ENCODE measurements around the gene ZNF827. TPM values are rescaled to one million over a fixed set of nuclear protein-coding genes. Genes with fewer than 3 reads are reported as not detected.

The ZNF827 gene
- total RNA-seq, 2 donors from 2014 or later, result 26.0 to 39.0 TPM

DNA sequence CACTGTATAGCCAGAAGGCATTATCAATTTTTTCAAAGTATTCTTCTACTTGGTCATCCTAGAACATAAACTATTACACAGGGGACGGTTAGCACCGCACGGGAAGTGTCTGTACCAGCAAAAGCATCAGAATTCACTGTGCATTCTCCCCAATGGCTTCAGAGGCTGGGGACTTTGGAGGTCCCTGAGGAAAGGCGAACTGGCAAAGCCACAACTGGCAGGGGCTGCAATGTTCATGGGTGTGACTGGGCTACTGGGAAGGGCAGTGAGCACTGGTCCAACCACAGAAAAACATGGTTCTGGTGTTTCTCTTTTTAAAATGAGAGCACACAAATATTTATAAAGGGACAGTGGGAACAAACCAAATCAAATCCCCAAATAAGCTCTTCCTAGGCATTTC lies 175.2 kb downstream of the ZNF827 start:
- Mint-ChIP-seq H3K4me3 (no peak overlapping the region), H3K36me3 (ENCODE audit: insufficient read depth in 2 of 2) (peaks cover 27 to 55% of the 10 kb centered on the region in 2 donors), H3K4me1 (ENCODE audit: low read depth) (peaks cover 39% of the 10 kb centered on the region), H3K27ac (no peak overlapping the region), H3K9me3 (peaks cover 3 to 7% of the 10 kb centered on the region in 2 donors), H3K27me3 (ENCODE audit: low read depth) (no peaks in the 10 kb centered on the region)
- ATAC-seq (replicated peaks in 1 of 2) (no peak), DNase-seq (no peak)

GRCh38 chr4:145762719-145763118 lies 175.9 kb downstream of the ZNF827 start:
- Mint-ChIP-seq H3K27me3 (ENCODE audit: low read depth) (no peaks in the 10 kb centered on the region), H3K9me3 (peaks cover 3 to 5% of the 10 kb centered on the region in 2 donors), H3K27ac (no peak overlapping the region), H3K4me3 (no peak overlapping the region), H3K4me1 (ENCODE audit: low read depth) (peaks cover 41% of the 10 kb centered on the region), H3K36me3 (ENCODE audit: insufficient read depth in 2 of 2) (peaks cover 28 to 54% of the 10 kb centered on the region in 2 donors)
- no peak for ATAC-seq (replicated peaks in 1 of 2)
- DNase-seq, result no peak

GRCh38 chr4:145760961-145761929 lies 177.4 kb downstream of the ZNF827 start:
- DNase-seq, result no peak
- no peak for ATAC-seq (replicated peaks in 1 of 2)
- Mint-ChIP-seq H3K4me1 (ENCODE audit: low read depth) (peaks cover 41% of the 10 kb centered on the region), H3K4me3 (no peak overlapping the region), H3K27ac (no peak overlapping the region), H3K9me3 (peaks cover 0 to 2% of the 10 kb centered on the region in 2 donors), H3K27me3 (ENCODE audit: low read depth) (no peaks in the 10 kb centered on the region), H3K36me3 (ENCODE audit: insufficient read depth in 2 of 2) (peaks cover 21 to 41% of the 10 kb centered on the region in 2 donors)

GRCh38 chr4:145760176-145760575 lies 178.4 kb downstream of the ZNF827 start:
- DNase-seq (no peak), ATAC-seq (replicated peaks in 1 of 2) (no peak)
- H3K27me3 Mint-ChIP-seq (ENCODE audit: low read depth), result no peaks in the 10 kb centered on the region
- H3K27ac Mint-ChIP-seq, result no peak overlapping the region
- peaks cover 47% of the 10 kb centered on the region for H3K4me1 Mint-ChIP-seq (ENCODE audit: low read depth)
- peaks cover 0 to 2% of the 10 kb centered on the region in 2 donors for H3K9me3 Mint-ChIP-seq
- H3K36me3 Mint-ChIP-seq (ENCODE audit: insufficient read depth in 2 of 2), result peaks cover 21 to 38% of the 10 kb centered on the region in 2 donors
- no peak overlapping the region for H3K4me3 Mint-ChIP-seq

GRCh38 chr4:145757188-145757587 lies 181.4 kb downstream of the ZNF827 start:
- Mint-ChIP-seq H3K4me3 (peak overlapping the region; percentile 36 to 37), H3K27me3 (ENCODE audit: low read depth) (no peaks in the 10 kb centered on the region), H3K36me3 (ENCODE audit: insufficient read depth in 2 of 2) (peaks cover 14 to 25% of the 10 kb centered on the region in 2 donors), H3K4me1 (ENCODE audit: low read depth) (peaks cover 47% of the 10 kb centered on the region), H3K27ac (peak overlapping the region; percentile 90), H3K9me3 (peaks cover 0 to 2% of the 10 kb centered on the region in 2 donors)
- ATAC-seq (replicated peaks in 1 of 2) (no peak), DNase-seq (no peak)

- peaks cover 8% of the 10 kb centered on the region for H3K27me3 Mint-ChIP-seq (ENCODE audit: low read depth)
- H3K27ac Mint-ChIP-seq, result peak overlapping the region; percentile 90
These were observed 182.4 kb downstream of the ZNF827 start for GRCh38 chr4:145756244-145756643.

DNA sequence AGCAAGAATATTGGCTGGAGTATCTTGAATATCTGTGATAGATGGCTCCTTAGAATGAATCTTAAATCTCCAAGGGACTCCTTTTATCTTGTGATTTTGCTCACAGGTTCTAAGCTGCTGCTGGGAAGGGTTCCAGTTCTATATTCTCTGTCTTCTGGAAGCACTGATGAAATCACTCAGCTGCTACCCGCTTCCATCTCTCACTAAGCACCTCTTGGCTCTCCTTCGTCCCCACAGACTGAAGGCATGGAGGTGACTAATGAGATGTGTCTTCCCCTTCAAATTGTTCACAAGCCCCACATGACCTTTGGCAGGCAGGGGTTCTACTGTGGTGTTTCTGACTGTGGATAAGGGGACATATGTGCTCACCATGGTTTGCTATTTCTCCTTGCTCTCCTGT lies 182.8 kb downstream of the ZNF827 start:
- DNase-seq, result no peak
- H3K36me3 Mint-ChIP-seq (ENCODE audit: insufficient read depth in 2 of 2), result peaks cover 18 to 22% of the 10 kb centered on the region in 2 donors

More at GRCh38 chr4:145756244-145756643, 182.4 kb downstream of the ZNF827 start:
- H3K36me3 Mint-ChIP-seq (ENCODE audit: insufficient read depth in 2 of 2), result peaks cover 16 to 25% of the 10 kb centered on the region in 2 donors
- peaks cover 1 to 2% of the 10 kb centered on the region in 2 donors for H3K9me3 Mint-ChIP-seq
- DNase-seq (no peak), ATAC-seq (replicated peaks in 1 of 2) (peak; percentile 69 to 74)
- H3K4me1 Mint-ChIP-seq (ENCODE audit: low read depth), result peaks cover 47% of the 10 kb centered on the region
- H3K4me3 Mint-ChIP-seq, result peak overlapping the region; percentile 28 to 66

DNA sequence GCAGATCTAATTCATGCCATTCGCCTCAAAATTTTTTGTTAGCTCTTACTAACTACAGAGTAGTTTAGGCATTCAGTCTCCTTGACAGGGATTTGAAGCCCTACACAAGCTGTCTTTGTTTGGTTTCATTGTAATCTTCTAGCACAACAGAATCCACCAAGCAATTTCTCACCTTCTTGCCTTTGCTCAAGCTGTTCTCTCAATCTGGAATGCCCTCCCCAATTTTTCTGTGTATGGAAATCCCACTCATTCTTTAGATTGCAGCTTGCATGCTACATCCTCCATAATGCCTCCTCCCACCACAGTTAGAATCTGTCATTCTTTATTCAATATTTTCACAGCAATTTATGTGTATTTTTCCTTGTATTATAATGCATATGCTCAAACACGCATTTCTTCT lies 195.0 kb downstream of the ZNF827 start:
- Mint-ChIP-seq H3K4me1 (ENCODE audit: low read depth) (no peaks in the 10 kb centered on the region), H3K27me3 (ENCODE audit: low read depth) (peaks cover 46% of the 10 kb centered on the region), H3K4me3 (no peak overlapping the region), H3K36me3 (ENCODE audit: insufficient read depth in 2 of 2) (peaks cover 0 to 2% of the 10 kb centered on the region in 2 donors), H3K9me3 (peaks cover 3 to 4% of the 10 kb centered on the region in 2 donors), H3K27ac (no peak overlapping the region)
- no peak for DNase-seq
- ATAC-seq (replicated peaks in 1 of 2), result no peak

More for the DNA sequence above, 182.8 kb downstream of the ZNF827 start:
- H3K4me1 Mint-ChIP-seq (ENCODE audit: low read depth), result peaks cover 46% of the 10 kb centered on the region
- H3K27me3 Mint-ChIP-seq (ENCODE audit: low read depth), result peaks cover 12% of the 10 kb centered on the region
- H3K4me3 Mint-ChIP-seq, result peak overlapping the region; percentile 28 to 66
- peak; percentile 56 to 62 for ATAC-seq (replicated peaks in 1 of 2)
- peaks cover 1 to 3% of the 10 kb centered on the region in 2 donors for H3K9me3 Mint-ChIP-seq
- peak overlapping the region; percentile 90 for H3K27ac Mint-ChIP-seq

DNA sequence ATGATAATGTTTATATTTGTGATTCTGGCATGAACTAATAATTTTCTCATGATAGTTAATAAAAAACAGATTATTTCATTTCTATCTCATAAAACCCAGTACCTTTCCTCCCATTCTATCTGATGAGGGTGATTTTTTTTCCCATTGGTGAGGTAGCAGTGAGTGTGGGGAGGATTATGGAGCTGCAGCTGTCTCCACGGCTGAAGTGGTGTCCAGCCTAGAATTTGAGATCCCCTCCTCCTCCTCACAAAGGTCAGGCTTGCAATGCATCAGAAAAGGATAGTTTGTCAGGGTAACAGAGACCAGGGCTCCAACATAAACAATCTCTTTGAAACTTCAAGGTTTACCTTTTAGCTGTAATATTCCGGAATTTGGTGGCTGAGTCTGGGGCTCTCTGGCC lies 197.8 kb downstream of the ZNF827 start:
- H3K4me1 Mint-ChIP-seq (ENCODE audit: low read depth), result peaks cover 6% of the 10 kb centered on the region
- H3K36me3 Mint-ChIP-seq (ENCODE audit: insufficient read depth in 2 of 2), result no peaks in the 10 kb centered on the region
- peaks cover 18% of the 10 kb centered on the region for H3K27me3 Mint-ChIP-seq (ENCODE audit: low read depth)
- no peak overlapping the region for H3K4me3 Mint-ChIP-seq
- peaks cover 0 to 3% of the 10 kb centered on the region in 2 donors for H3K9me3 Mint-ChIP-seq
- ATAC-seq (replicated peaks in 1 of 2) (no peak), DNase-seq (no peak)
- no peak overlapping the region for H3K27ac Mint-ChIP-seq

GRCh38 chr4:145739845-145740244 lies 198.8 kb downstream of the ZNF827 start:
- peaks cover 0 to 3% of the 10 kb centered on the region in 2 donors for H3K9me3 Mint-ChIP-seq
- ATAC-seq (replicated peaks in 1 of 2), result no peak
- H3K27me3 Mint-ChIP-seq (ENCODE audit: low read depth), result peaks cover 11% of the 10 kb centered on the region
- H3K4me1 Mint-ChIP-seq (ENCODE audit: low read depth), result peaks cover 9% of the 10 kb centered on the region
- H3K27ac Mint-ChIP-seq, result no peak overlapping the region
- no peak for DNase-seq
- no peak overlapping the region for H3K4me3 Mint-ChIP-seq
- no peaks in the 10 kb centered on the region for H3K36me3 Mint-ChIP-seq (ENCODE audit: insufficient read depth in 2 of 2)

DNA sequence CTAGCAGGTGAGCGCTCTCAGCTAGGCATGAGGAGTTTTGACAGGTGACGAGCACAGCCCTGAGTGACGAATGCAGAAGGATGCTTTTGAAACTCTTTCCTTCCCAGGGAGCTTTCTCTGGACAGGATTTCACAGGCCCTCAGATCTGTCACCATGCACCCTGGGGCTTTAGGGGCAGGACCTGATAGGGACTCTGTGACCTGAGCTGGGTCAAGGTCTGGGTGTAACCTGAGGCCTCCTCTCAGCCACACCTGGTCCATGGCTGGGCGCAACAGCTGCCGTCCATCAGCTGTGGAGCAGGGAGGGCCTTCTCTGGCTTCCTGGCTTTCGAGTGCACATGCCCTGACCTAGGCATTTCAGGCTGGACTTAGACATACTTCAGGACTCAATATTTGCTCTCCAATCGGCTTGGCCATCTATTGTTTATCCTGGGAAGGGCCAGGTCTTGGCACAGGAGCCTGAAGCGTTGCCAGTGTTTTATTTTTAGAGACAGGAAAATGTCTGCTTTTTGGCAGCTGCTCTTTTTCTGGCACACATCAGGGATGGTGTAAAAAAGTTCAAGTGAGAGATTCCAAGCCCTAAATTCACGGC lies 202.3 kb downstream of the ZNF827 start:
- Mint-ChIP-seq H3K27me3 (ENCODE audit: low read depth) (peaks cover 4% of the 10 kb centered on the region), H3K4me3 (no peak overlapping the region), H3K36me3 (ENCODE audit: insufficient read depth in 2 of 2) (no peaks in the 10 kb centered on the region), H3K27ac (no peak overlapping the region), H3K9me3 (no peaks in the 10 kb centered on the region), H3K4me1 (ENCODE audit: low read depth) (peaks cover 30% of the 10 kb centered on the region)
- no peak for DNase-seq
- ATAC-seq (replicated peaks in 1 of 2), result no peak

DNA sequence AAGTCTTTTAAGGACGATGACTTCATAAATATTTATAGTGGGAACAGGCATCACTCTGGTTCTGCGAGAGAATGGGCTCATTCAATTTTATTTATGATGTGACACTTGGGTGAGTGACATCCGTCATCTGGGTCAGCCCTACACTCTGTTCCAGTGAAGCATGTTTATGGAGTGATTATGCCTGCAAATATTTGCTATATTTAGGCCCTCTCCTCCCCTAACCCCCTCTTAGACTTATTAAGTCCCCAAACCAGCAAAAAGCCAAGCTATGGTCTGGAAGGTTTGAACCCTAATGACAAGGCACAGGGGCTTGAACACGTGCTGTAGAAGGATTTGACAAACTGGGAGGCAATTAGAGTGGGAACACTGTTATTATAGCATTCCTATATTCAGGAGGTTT lies 202.8 kb downstream of the ZNF827 start:
- H3K27me3 Mint-ChIP-seq (ENCODE audit: low read depth), result peaks cover 8% of the 10 kb centered on the region
- no peaks in the 10 kb centered on the region for H3K36me3 Mint-ChIP-seq (ENCODE audit: insufficient read depth in 2 of 2)
- DNase-seq, result no peak
- no peak overlapping the region for H3K4me3 Mint-ChIP-seq
- H3K27ac Mint-ChIP-seq, result no peak overlapping the region
- ATAC-seq (replicated peaks in 1 of 2), result no peak
- peaks cover 30% of the 10 kb centered on the region for H3K4me1 Mint-ChIP-seq (ENCODE audit: low read depth)
- no peaks in the 10 kb centered on the region for H3K9me3 Mint-ChIP-seq

GRCh38 chr4:145735347-145735675 lies 203.3 kb downstream of the ZNF827 start:
- H3K36me3 Mint-ChIP-seq (ENCODE audit: insufficient read depth in 2 of 2), result no peaks in the 10 kb centered on the region
- peaks cover 13% of the 10 kb centered on the region for H3K27me3 Mint-ChIP-seq (ENCODE audit: low read depth)
- no peak overlapping the region for H3K4me3 Mint-ChIP-seq
- H3K9me3 Mint-ChIP-seq, result no peaks in the 10 kb centered on the region
- no peak for ATAC-seq (replicated peaks in 1 of 2)
- no peak for DNase-seq
- H3K4me1 Mint-ChIP-seq (ENCODE audit: low read depth), result peaks cover 30% of the 10 kb centered on the region
- no peak overlapping the region for H3K27ac Mint-ChIP-seq

Measured in activated T-cell treated with anti-CD3 and anti-CD28 coated beads, Interleukin-2, amount 50 U/mL, for 72 hours (primary cell).